HG03432 (cell line): ENCODE data around the gene ENTPD8.
"Not testable (repeated sequence)": the region's sequence is repeated elsewhere in the genome, so short reads cannot be mapped to it uniquely, and the experiment has no call there.

ENCODE experiments used
- ATAC-seq: cut with Tn5 transposase; IDR thresholded peaks from one replicate; pipeline ENCODE4 v1.9.1; 2021; ENCODE audit warnings: mild to moderate bottlenecking, moderate library complexity; ENCODE audit not compliant: unreplicated experiment

ENTPD8 gene

GRCh38 chr9:137459152-137459600, 18.0 kb upstream of the ENTPD8 start, which contains the start of gene NSMF:
NSMF (minus strand) TSS chr9:137459334; CDS start chr9:137459102, 232 bp downstream.
- peak; percentile 64 for ATAC-seq

GRCh38 chr9:137458194-137459151, 17.3 kb upstream of the ENTPD8 start:
- ATAC-seq = peak; percentile 18

GRCh38 chr9:137457406-137458193, 16.4 kb upstream of the ENTPD8 start:
- ATAC-seq = no peak

GRCh38 chr9:137456864-137457405, 15.8 kb upstream of the ENTPD8 start:
- no peak for ATAC-seq

- no peak for ATAC-seq
These were observed 15.1 kb upstream of the ENTPD8 start for GRCh38 chr9:137456061-137456863.

GRCh38 chr9:137455359-137455991, 14.3 kb upstream of the ENTPD8 start:
- no peak for ATAC-seq

GRCh38 chr9:137454597-137455358, 13.6 kb upstream of the ENTPD8 start:
- ATAC-seq = no peak

GRCh38 chr9:137454145-137454596, 13.0 kb upstream of the ENTPD8 start:
- no peak for ATAC-seq

GRCh38 chr9:137453643-137454081, 12.5 kb upstream of the ENTPD8 start:
- ATAC-seq = peak; percentile 31

- ATAC-seq = no peak
These were observed 11.8 kb upstream of the ENTPD8 start for GRCh38 chr9:137452761-137453642.

GRCh38 chr9:137452006-137452760, 11.0 kb upstream of the ENTPD8 start:
- ATAC-seq = no peak

GRCh38 chr9:137451264-137452005, 10.3 kb upstream of the ENTPD8 start:
- not testable (repeated sequence) for ATAC-seq

GRCh38 chr9:137450539-137451222, 9.5 kb upstream of the ENTPD8 start:
- ATAC-seq = not testable (repeated sequence)

- no peak for ATAC-seq
These were observed 8.9 kb upstream of the ENTPD8 start for GRCh38 chr9:137449931-137450538.

- ATAC-seq = no peak
These were observed 8.1 kb upstream of the ENTPD8 start for GRCh38 chr9:137449081-137449844.
